Pancreas (tissue), 10 donors: ENCODE results near the gene RBM23. TPM values are rescaled to one million over a fixed set of nuclear protein-coding genes. Genes with fewer than 3 reads are reported as not detected.
A peak's percentile ranks its signal among the peaks of the same experiment; 100 is the strongest.
"Not testable (repeated sequence)": the region's sequence is repeated elsewhere in the genome, so short reads cannot be mapped to it uniquely, and the experiment has no call there.

Source experiments
- ATAC-seq, 4 donors: fragments of 200-7000 bp; cut with Tn5 transposase; one replicate each; pipeline versions ENCODE4 v1.8.0 to v1.9.1; 2020; ENCODE audit warnings: mild to moderate bottlenecking in 4 of 4, moderate library complexity in 4 of 4
- DNase-seq, 6 donors: peaks; one replicate each; pipeline ENCODE4 v3.0.0-alpha.2; 2020
- FAIRE-seq: peaks from 2 replicates; lab custom pipeline; 2012; peaks lifted over from hg19 to GRCh38; lab: Jason Lieb, UNC
- H3K27ac ChIP-seq, 4 donors: fragments of 200-600 bp; sonication (generic); 1 replicate in 3 of 4; 2 replicates in 1 of 4; pipeline versions ENCODE4 v1.5.0 to v1.8.0; 2020
- H3K27me3 ChIP-seq, 4 donors: fragments of 200-600 bp; one replicate each; pipeline ENCODE4 v1.8.0; 2021
- H3K36me3 ChIP-seq, 3 donors: fragments of 200-600 bp; sonication (generic) in 1 of 3; one replicate each; pipeline versions ENCODE4 v1.5.0 to v1.8.0; 2020 to 2021
- H3K4me1 ChIP-seq, 3 donors: fragments of 200-600 bp; one replicate each; pipeline ENCODE4 v1.8.0; 2021
- H3K4me3 ChIP-seq, 4 donors: fragments of 200-600 bp; sonication (generic) in 2 of 4; one replicate each; pipeline versions ENCODE4 v1.5.0 to v1.8.0; 2020 to 2021
- H3K9me3 ChIP-seq, 4 donors: fragments of 200-600 bp; one replicate each; pipeline ENCODE4 v1.8.0; 2021
- CTCF ChIP-seq, 4 donors: fragments of 200-600 bp; sonication (generic) in 3 of 4; IDR thresholded peaks; one replicate each; pipeline versions ENCODE4 v1.5.0 to v1.8.0; 2021; ENCODE audit warnings: antibody characterized with exemption in 4 of 4
- WGBS, 2 donors: extraction: QIAGEN DNeasy Blood & Tissue Kit; methylation state at CpG; one replicate each; pipeline ENCODE4 v1.1.7; 2013; 5-methylcytosine and 5-hydroxymethylcytosine counted together
- intact Hi-C, 3 donors: fragments of 100-400 bp; cut with DNase I; formaldehyde crosslinking; loops; one replicate each; pipeline versions ENCODE4 v1.11.1 to v1.14.2; 2022
- polyA plus RNA-seq, 2 donors: library from polyadenylated mRNA; stranded (reverse); fragments of 200-250 nt; gene quantifications; one replicate each; pipeline ENCODE4 v1.2.3, GENCODE V29; 2013
- total RNA-seq, 6 donors: library from RNA; stranded (reverse); fragmentation: NEBNext Ultra II Directional in 4 of 6; extraction: Animal tissue kit (Norgen Biotek cat#: 25700) in 4 of 6; gene quantifications; one replicate each; pipeline versions ENCODE4 v1.2.1 to v1.2.4, GENCODE V29; 2021 to 2023
- donor health status: healthy with polysubstance abuse.
- donor health status: DM: no; HTN: no; CAD: no; lungs with moderate emphysema.
- donor health status: DM: no; HTN: no; CAD: no.
- donor health status: control.
- donor health status: control.
- donor health status: Bipolar disorder and iron deficiency.
- donor health status: DM: yes; HTN: yes; CAD: no.
- donor health status: DM: no; HTN: no; CAD: no.
- donor health status: DM: no; HTN: no; CAD: no.
- donor health status: DM: yes; HTN: yes; CAD: no.

The RBM23 gene
- total and polyA plus RNA-seq, 8 donors, result 20.9 to 58.6 (median 31.2) TPM

- Histone ChIP-seq H3K27me3 (no peaks in the 10 kb centered on the region), H3K36me3 (no peaks in the 10 kb centered on the region), H3K27ac (no peak overlapping the region), H3K4me3 (no peak overlapping the region), H3K4me1 (peaks cover 12 to 14% (median 14%) of the 10 kb centered on the region in 3 donors), H3K9me3 (no peaks in the 10 kb centered on the region)
- intact Hi-C loops, result loop anchor here in 2 of 3 donors (5.0 to 10.0 kb wide), 3 partner anchors 33 to 300 kb away; no protein-coding TSS in a partner anchor
- ATAC-seq (no peak), DNase-seq (no peak), FAIRE-seq (no peak)
- no peak for TF ChIP-seq CTCF (IDR thresholded peaks at IDR 0.05)
- 80 to 90% methylated on average over 8 of the region's 8 CpGs for WGBS, 2 donors
Measured at GRCh38 chr14:22854963-22855724, 63.8 kb downstream of the RBM23 start.

- not testable (repeated sequence) for H3K27ac ChIP-seq, FAIRE-seq, H3K4me3 ChIP-seq, H3K9me3 ChIP-seq, H3K27me3 ChIP-seq, ATAC-seq, DNase-seq, H3K36me3 ChIP-seq
- 94 to 96% methylated on average over 11 of the region's 11 CpGs for WGBS, 2 donors
- intact Hi-C loops, result loop anchor here in 2 of 3 donors (10.0 kb wide), 2 partner anchors 199 to 299 kb away; no protein-coding TSS in a partner anchor
- peaks cover 12 to 14% (median 14%) of the 10 kb centered on the region in 3 donors for H3K4me1 ChIP-seq
Measured at GRCh38 chr14:22854296-22854695, 64.7 kb downstream of the RBM23 start.

- TF ChIP-seq CTCF (IDR thresholded peaks at IDR 0.05), result peak; percentile 90 to 96 (median 91)
- FAIRE-seq (no peak), DNase-seq (peak; percentile 79 to 99 (median 92)), ATAC-seq (peak; percentile 74 to 90 (median 86))
- H3K4me3 ChIP-seq, result peak overlapping the region in 3 of 4 donors; percentile 9 to 50 (median 37)
- H3K36me3 ChIP-seq, result no peaks in the 10 kb centered on the region
- peak overlapping the region; percentile 53 to 85 (median 69) for H3K27ac ChIP-seq
- peaks cover 12 to 14% (median 14%) of the 10 kb centered on the region in 3 donors for H3K4me1 ChIP-seq
- H3K27me3 ChIP-seq, result no peaks in the 10 kb centered on the region
- intact Hi-C loops, result loop anchor here in 2 of 3 donors (10.0 kb wide), 2 partner anchors 198 to 298 kb away; no protein-coding TSS in a partner anchor
- WGBS, 2 donors, result 1% methylated on average over 19 to 20 of the region's 20 CpGs
- H3K9me3 ChIP-seq, result no peaks in the 10 kb centered on the region
Measured at GRCh38 chr14:22852940-22853767, 65.8 kb downstream of the RBM23 start.

- ATAC-seq, result no peak
- no peak for TF ChIP-seq CTCF (IDR thresholded peaks at IDR 0.05)
- H3K27me3 ChIP-seq, result no peaks in the 10 kb centered on the region
- intact Hi-C loops, result loop anchor here in 2 of 3 donors (10.0 kb wide), 2 partner anchors 198 to 298 kb away; no protein-coding TSS in a partner anchor
- no peak overlapping the region for H3K4me3 ChIP-seq
- H3K9me3 ChIP-seq, result no peaks in the 10 kb centered on the region
- H3K4me1 ChIP-seq, result peaks cover 12 to 16% (median 14%) of the 10 kb centered on the region in 3 donors
- peak overlapping the region in 3 of 4 donors; percentile 53 to 85 (median 85) for H3K27ac ChIP-seq
- FAIRE-seq, result no peak
- DNase-seq, result peak in 1 of 6 donors; percentile 75
- H3K36me3 ChIP-seq, result no peaks in the 10 kb centered on the region
- WGBS, 2 donors, result 36 to 42% methylated on average over 2 of the region's 2 CpGs
Measured at GRCh38 chr14:22852599-22852939, 66.4 kb downstream of the RBM23 start.

- DNase-seq, H3K27me3 ChIP-seq, ATAC-seq, FAIRE-seq, H3K9me3 ChIP-seq, H3K4me3 ChIP-seq, H3K36me3 ChIP-seq: not testable (repeated sequence)
- peaks cover 12 to 16% (median 14%) of the 10 kb centered on the region in 3 donors for H3K4me1 ChIP-seq
- H3K27ac ChIP-seq, result peak overlapping the region in 2 of 4 donors; percentile 85
- WGBS, 2 donors, result 75 to 81% methylated on average over 10 of the region's 12 CpGs
- intact Hi-C loops, result loop anchor here in 2 of 3 donors (10.0 kb wide), 2 partner anchors 197 to 297 kb away; no protein-coding TSS in a partner anchor
Measured at GRCh38 chr14:22852178-22852577, 66.8 kb downstream of the RBM23 start.
